Activated CD8-positive, alpha-beta memory T cell treated with anti-CD3 and anti-CD28 coated beads for 24 hours (primary cell): ENCODE measurements around the gene HOXC9.
"Not testable (repeated sequence)": the region's sequence is repeated elsewhere in the genome, so short reads cannot be mapped to it uniquely, and the experiment has no call there.

Experiments
- DNase-seq: peaks from one replicate; pipeline ENCODE4 v3.0.0-alpha.2; 2020

HOXC9 gene

GRCh38 chr12:54030442-54030801, 30.5 kb downstream of the HOXC9 start:
- no peak for DNase-seq

DNA sequence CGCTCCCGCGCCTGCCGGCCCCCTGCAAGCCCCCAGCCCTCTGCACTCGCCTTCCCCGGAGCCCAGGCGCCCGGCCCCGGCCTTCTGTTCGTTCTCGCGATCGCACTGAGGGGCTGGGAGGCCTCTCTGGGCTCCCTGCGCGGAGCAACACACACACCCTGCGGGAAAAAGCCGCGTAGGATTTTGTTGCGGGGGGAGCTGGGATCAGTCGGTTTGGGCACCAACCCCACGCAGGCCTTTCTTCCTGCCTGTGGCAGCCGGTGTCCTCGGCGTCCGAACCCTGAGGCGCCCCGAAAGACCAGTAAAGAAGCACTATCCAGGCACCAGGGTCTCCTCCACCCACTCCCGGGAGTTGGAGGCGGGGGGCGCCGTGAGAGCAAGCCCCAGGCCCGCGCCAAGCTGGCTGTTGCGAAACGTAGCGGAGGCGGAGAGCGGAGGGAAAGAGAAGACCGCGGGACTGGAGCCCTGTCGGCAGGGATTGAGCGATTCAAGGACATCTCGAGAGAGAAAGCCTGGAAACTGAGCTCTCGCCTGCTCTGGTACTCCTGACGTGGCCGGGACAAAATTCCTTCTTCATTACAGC, 31.0 kb downstream of the HOXC9 start:
- DNase-seq, result no peak

GRCh38 chr12:54031480-54031879, 31.5 kb downstream of the HOXC9 start:
- no peak for DNase-seq

DNA sequence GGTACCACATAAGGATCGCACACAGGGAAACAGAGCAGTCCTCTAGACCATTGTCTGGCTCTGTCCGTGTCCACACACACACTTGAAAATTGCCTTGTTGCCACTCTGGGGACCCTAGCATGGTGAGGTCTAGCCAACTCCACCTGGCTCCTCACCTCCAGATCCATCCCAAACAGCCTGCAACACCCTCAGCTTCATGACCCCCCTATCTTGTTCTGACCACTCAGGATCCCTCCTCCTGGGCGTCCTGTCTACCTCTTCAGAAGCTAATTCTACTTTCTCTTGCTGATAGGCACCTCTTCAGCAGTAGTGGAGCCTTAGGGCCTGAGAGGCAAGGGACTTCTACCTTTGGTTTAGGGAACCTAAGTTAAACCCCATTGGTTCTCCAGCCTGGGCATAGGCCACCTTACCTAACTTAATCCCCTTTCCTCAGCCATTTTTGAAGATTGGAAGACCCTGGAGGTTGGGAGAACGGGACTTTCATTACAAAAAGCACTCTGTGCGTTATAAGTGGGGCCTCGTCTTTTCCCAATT, 32.2 kb downstream of the HOXC9 start:
- no peak for DNase-seq

GRCh38 chr12:54032627-54033100, 32.7 kb downstream of the HOXC9 start, which contains the start of gene HOXC5:
HOXC5 (plus strand) TSS chr12:54033050; CDS start chr12:54033123, 73 bp downstream.
- peak; percentile 85 for DNase-seq

GRCh38 chr12:54033106-54033979, 33.4 kb downstream of the HOXC9 start:
- no peak for DNase-seq

DNA sequence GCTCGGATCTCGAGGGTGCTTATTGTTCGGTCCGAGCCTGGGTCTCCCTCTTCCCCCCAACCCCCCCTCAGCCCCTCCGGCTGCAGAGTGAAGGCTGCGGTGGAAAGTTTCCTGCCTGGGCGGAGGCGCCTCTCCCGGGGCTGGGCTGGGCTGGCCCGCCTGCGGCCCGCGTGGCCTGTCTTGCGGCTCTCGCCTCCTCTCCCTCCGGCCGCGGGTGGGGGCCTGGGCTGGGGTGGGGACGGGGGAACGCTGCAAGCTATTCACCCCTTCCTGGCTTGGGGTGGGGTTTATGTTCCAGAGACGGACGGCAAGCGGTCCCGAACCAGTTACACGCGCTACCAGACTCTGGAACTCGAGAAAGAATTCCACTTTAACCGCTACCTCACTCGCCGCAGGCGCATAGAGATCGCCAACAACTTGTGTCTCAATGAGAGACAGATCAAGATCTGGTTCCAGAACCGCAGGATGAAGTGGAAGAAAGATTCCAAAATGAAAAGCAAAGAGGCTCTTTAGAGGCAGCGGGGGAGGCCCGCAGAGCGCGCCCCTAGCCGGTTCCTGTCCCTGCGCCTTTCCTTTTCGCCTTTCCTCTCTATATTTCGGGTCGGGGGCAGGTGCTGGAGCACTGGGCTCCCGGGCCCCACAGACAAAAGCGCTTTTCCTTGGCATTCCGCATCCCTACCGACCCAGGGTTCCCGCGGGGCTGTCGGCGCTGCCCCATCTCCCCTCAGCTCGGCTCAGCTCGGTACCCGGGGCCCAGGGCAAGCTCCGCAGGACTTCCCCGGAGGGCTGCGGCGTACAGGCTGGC, 34.2 kb downstream of the HOXC9 start:
- no peak for DNase-seq

- no peak for DNase-seq
Observed at GRCh38 chr12:54034785-54035310, 34.9 kb downstream of the HOXC9 start.

GRCh38 chr12:54035568-54036264, 35.8 kb downstream of the HOXC9 start:
- DNase-seq, result no peak

- no peak for DNase-seq
Observed at GRCh38 chr12:54036620-54037359, 36.8 kb downstream of the HOXC9 start.

- DNase-seq, result no peak
Observed at GRCh38 chr12:54037360-54038283, 37.7 kb downstream of the HOXC9 start.

DNA sequence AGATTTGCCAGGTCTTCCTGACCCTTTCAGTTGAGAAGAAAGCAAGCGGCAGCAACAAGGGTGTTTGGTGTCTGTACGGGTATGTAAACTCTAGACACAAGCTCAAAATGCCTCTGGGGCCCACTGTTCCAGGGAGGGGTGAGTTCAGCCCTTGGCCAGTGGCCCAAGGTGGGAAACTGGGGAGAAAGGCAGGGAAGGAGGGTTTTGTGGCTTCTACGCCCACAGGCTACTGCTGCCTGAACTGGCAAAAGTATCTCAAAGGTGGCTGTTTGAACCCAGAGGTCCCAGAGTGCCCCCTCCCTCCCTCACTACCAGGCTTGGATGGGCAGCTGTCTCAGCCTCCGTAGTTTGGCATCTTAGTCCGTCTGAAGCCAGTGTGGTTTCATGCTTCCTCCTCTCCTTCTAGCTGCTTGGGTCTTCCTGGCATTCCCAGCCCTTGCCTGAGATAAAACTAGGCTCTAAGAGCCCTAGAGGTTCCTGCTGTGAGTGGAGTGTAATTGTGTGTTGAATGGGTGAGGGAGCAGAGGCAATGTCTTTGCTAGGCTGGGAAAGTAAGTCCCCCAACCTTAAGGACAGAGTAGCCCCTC, 38.4 kb downstream of the HOXC9 start:
- no peak for DNase-seq

GRCh38 chr12:54038871-54039414, 39.0 kb downstream of the HOXC9 start:
- DNase-seq, result no peak

- DNase-seq, result no peak
Observed at GRCh38 chr12:54039417-54040147, 39.6 kb downstream of the HOXC9 start.

DNA sequence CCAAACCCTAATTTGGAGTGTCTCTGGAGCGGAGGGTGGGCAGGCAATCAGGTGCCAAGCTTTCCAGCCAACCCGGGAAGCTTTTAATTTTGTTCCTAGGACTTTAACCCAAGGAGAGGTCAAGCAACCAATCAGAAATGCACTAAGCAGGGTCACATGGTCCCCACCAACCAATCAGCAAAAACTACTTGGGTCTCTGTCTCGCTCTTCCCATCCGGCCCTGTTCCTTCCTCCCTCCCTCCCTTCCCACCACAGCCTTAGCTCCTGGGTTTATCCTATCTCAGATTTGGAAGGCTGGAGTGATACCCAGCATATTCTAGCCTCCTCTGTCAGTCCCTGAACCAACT, 40.2 kb downstream of the HOXC9 start:
- no peak for DNase-seq

- DNase-seq, result no peak
Observed at GRCh38 chr12:54040648-54041047, 40.7 kb downstream of the HOXC9 start.

GRCh38 chr12:54041097-54041690, 41.2 kb downstream of the HOXC9 start:
- DNase-seq, result no peak

DNA sequence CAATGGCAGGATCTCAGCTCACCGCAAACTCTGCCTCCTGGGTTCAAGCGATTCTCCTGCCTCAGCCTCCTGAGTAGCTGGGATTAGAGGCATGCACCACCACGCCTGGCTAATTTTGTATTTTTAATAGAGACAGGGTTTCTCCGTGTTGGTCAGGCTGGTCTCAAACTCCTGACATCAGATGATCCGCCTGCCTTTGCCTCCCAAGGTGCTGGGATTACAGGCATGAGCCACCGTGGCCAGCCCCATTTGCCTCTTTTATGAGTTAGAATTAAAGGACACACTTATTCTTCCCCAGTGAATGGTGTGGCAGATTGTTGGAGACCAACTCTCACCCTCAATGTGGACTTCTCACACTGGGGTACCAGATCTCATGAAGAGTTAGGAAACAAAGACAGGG, 42.1 kb downstream of the HOXC9 start:
- not testable (repeated sequence) for DNase-seq
